GM18951 (cell line): Measurements from ENCODE around the gene KCNMA1.

ENCODE experiments used
- POLR2A ChIP-seq: IDR thresholded peaks from 4 replicates; pipeline ENCODE4 v1.6.1; 2011; ENCODE audit warnings: mild to moderate bottlenecking; ENCODE audit not compliant: insufficient read length, insufficient read depth; ENCODE audit errors: extremely low read depth
- in situ Hi-C: fragments of 300-500 bp; cut with MboI; formaldehyde crosslinking; loops from one replicate; pipeline ENCODE4 v1.12.0; 2022; ENCODE audit warnings: low sequenced_read_pairs, mixed read lengths, inconsistent platforms; ENCODE audit not compliant: unreplicated experiment

KCNMA1 gene

GRCh38 chr10:77121829-77122228, 515.8 kb downstream of the KCNMA1 start:
- in situ Hi-C loops, result no loop called here

GRCh38 chr10:77120666-77121376, 516.8 kb downstream of the KCNMA1 start:
- in situ Hi-C loops, result no loop called here
- no peak for TF ChIP-seq POLR2A

More at GRCh38 chr10:77121829-77122228, 515.8 kb downstream of the KCNMA1 start:
- TF ChIP-seq POLR2A, result no peak

- TF ChIP-seq POLR2A, result no peak
- in situ Hi-C loops, result no loop called here
Observed at GRCh38 chr10:77120012-77120411, 517.6 kb downstream of the KCNMA1 start.

GRCh38 chr10:77118603-77119282, 518.9 kb downstream of the KCNMA1 start:
- in situ Hi-C loops, result no loop called here
- TF ChIP-seq POLR2A, result no peak

- in situ Hi-C loops, result no loop called here
- no peak for TF ChIP-seq POLR2A
Observed at GRCh38 chr10:77117501-77117900, 520.1 kb downstream of the KCNMA1 start.

GRCh38 chr10:77116904-77117303, 520.7 kb downstream of the KCNMA1 start:
- in situ Hi-C loops, result no loop called here
- no peak for TF ChIP-seq POLR2A

- in situ Hi-C loops, result no loop called here
- no peak for TF ChIP-seq POLR2A
Observed at GRCh38 chr10:77114181-77114821, 523.3 kb downstream of the KCNMA1 start.

GRCh38 chr10:77111611-77112550, 525.7 kb downstream of the KCNMA1 start:
- in situ Hi-C loops, result no loop called here
- no peak for TF ChIP-seq POLR2A

- TF ChIP-seq POLR2A, result no peak
- in situ Hi-C loops, result no loop called here
Observed at GRCh38 chr10:77110757-77111156, 526.9 kb downstream of the KCNMA1 start.

GRCh38 chr10:77109351-77109994, 528.1 kb downstream of the KCNMA1 start:
- in situ Hi-C loops, result no loop called here
- TF ChIP-seq POLR2A, result no peak

- in situ Hi-C loops, result no loop called here
- no peak for TF ChIP-seq POLR2A
Observed at GRCh38 chr10:77106676-77107075, 530.9 kb downstream of the KCNMA1 start.

- in situ Hi-C loops, result no loop called here
- no peak for TF ChIP-seq POLR2A
Observed at GRCh38 chr10:77105761-77106221, 531.8 kb downstream of the KCNMA1 start.
